H1 (cell line): ENCODE results near the gene ADRA2B. TPM values are rescaled to one million over a fixed set of nuclear protein-coding genes. Genes with fewer than 3 reads are reported as not detected.

Source experiments
- CTCF ChIA-PET: fragments of 300-600 bp; sonication (Branson Sonifier 250); formaldehyde crosslinking; loops from one replicate; lab custom pipeline; 2021; ENCODE audit not compliant: partially characterized antibody; lab: Charles Lee
- POLR2A ChIA-PET: fragments of 300-600 bp; sonication (Branson Sonifier 250); formaldehyde crosslinking; loops from one replicate; lab custom pipeline; 2021; ENCODE audit warnings: inconsistent platforms; ENCODE audit not compliant: partially characterized antibody; lab: Charles Lee
- DNase-seq, 2 experiments: peaks; one replicate each; pipeline versions ENCODE4 v3.0.0 to v3.0.0-alpha.2; 2010 to 2022; ENCODE audit warnings: low spot score in 2 of 2, low read depth in 1 of 2, mixed read lengths in 1 of 2
- FAIRE-seq: peaks from 2 replicates; lab custom pipeline; 2011; peaks lifted over from hg19 to GRCh38; lab: Jason Lieb, UNC
- H2AFZ ChIP-seq: 2 replicates; pipeline ENCODE4 v1.8.1; 2012; ENCODE audit warnings: low read length, inconsistent platforms
- H2AK5ac ChIP-seq: 2 replicates; pipeline ENCODE4 v1.6.1; 2013; ENCODE audit warnings: low read depth, low read length
- H2BK120ac ChIP-seq: replicated peaks from 2 replicates; pipeline ENCODE3; 2013; ENCODE audit warnings: low read depth, low read length, inconsistent platforms
- H2BK12ac ChIP-seq: 2 replicates; pipeline ENCODE4 v1.6.1; 2013; ENCODE audit warnings: low read depth, low read length
- H2BK15ac ChIP-seq: 2 replicates; pipeline ENCODE4 v1.6.1; 2013; ENCODE audit warnings: low read length
- H2BK20ac ChIP-seq: 2 replicates; pipeline ENCODE4 v1.6.1; 2013; ENCODE audit warnings: low read length
- H2BK5ac ChIP-seq: 2 replicates; pipeline ENCODE4 v1.6.1; 2013; ENCODE audit warnings: low read depth, low read length
- H3K14ac ChIP-seq: 2 replicates; pipeline ENCODE4 v1.6.1; 2013; ENCODE audit warnings: inconsistent platforms; ENCODE audit not compliant: insufficient read length
- H3K18ac ChIP-seq: 2 replicates; pipeline ENCODE4 v1.6.1; 2013; ENCODE audit warnings: low read length; ENCODE audit errors: extremely low read depth
- H3K23ac ChIP-seq: 2 replicates; pipeline ENCODE4 v1.6.1; 2013; ENCODE audit warnings: inconsistent platforms; ENCODE audit not compliant: insufficient read length
- H3K23me2 ChIP-seq: 2 replicates; pipeline ENCODE4 v1.6.1; 2013; ENCODE audit warnings: low read depth, low read length
- H3K27ac ChIP-seq: 2 replicates; pipeline ENCODE4 v1.6.1; 2011; ENCODE audit warnings: low read depth, low read length, inconsistent platforms
- H3K27me3 ChIP-seq, 4 experiments: replicated peaks in 1 of 4; 1 replicate in 1 of 4; 2 replicates in 3 of 4; pipeline versions ENCODE4 v1.6.1 to v1.8.1; 2011 to 2013; ENCODE audit warnings: low read length in 3 of 4, mild to moderate bottlenecking in 3 of 4, inconsistent platforms in 2 of 4, mixed read lengths in 2 of 4, moderate library complexity in 1 of 4; ENCODE audit not compliant: control insufficient read depth in 3 of 4, insufficient read depth in 3 of 4; ENCODE audit errors: extremely low read depth in 1 of 4
- H3K36me3 ChIP-seq, 4 experiments: 2 replicates each; pipeline versions ENCODE4 v1.6.1 to v1.8.1; 2011 to 2013; ENCODE audit warnings: mild to moderate bottlenecking in 4 of 4, low read length in 3 of 4, moderate library complexity in 2 of 4, control low read depth in 1 of 4, inconsistent platforms in 1 of 4; ENCODE audit not compliant: insufficient read depth in 4 of 4, control insufficient read depth in 2 of 4
- H3K4ac ChIP-seq: replicated peaks from 2 replicates; pipeline ENCODE3; 2013; ENCODE audit warnings: low read length, low read depth, mixed read lengths, inconsistent platforms; ENCODE audit not compliant: insufficient read length
- H3K4me1 ChIP-seq, 4 experiments: replicated peaks in 1 of 4; 1 replicate in 1 of 4; 2 replicates in 3 of 4; pipeline versions ENCODE4 v1.6.1 to v1.8.1; 2011 to 2013; ENCODE audit warnings: low read length in 3 of 4, inconsistent platforms in 2 of 4, mixed read lengths in 1 of 4; ENCODE audit not compliant: insufficient read depth in 4 of 4, control insufficient read depth in 3 of 4
- H3K4me2 ChIP-seq, 2 experiments: 2 replicates each; pipeline versions ENCODE4 v1.6.1 to v1.8.1; 2011 to 2013; ENCODE audit warnings: low read depth in 2 of 2, low read length in 2 of 2, control low read depth in 1 of 2, inconsistent platforms in 1 of 2, mild to moderate bottlenecking in 1 of 2; ENCODE audit not compliant: insufficient read depth in 1 of 2
- H3K4me3 ChIP-seq, 4 experiments: fragments of 200-600, 300-600 bp in 1 of 4; sonication (generic), shearing (Covaris generic), sonication (Bioruptor Twin) in 1 of 4; 2 replicates each; pipeline versions ENCODE4 v1.5.1 to v1.8.1; 2011 to 2016; ENCODE audit warnings: low read length in 4 of 4, low read depth in 3 of 4, control low read depth in 2 of 4, inconsistent platforms in 2 of 4, mild to moderate bottlenecking in 2 of 4, mixed read lengths in 1 of 4, moderate library complexity in 1 of 4; ENCODE audit not compliant: insufficient read depth in 2 of 4; ENCODE audit errors: extremely low read depth in 1 of 4
- H3K56ac ChIP-seq: replicated peaks from 2 replicates; pipeline ENCODE3; 2013; ENCODE audit warnings: low read depth, mild to moderate bottlenecking, mixed read lengths, low read length, inconsistent platforms; ENCODE audit not compliant: insufficient read length
- H3K79me1 ChIP-seq: 2 replicates; pipeline ENCODE4 v1.6.1; 2013; ENCODE audit warnings: low read depth, low read length, control low read depth
- H3K79me2 ChIP-seq, 2 experiments: 2 replicates each; pipeline versions ENCODE4 v1.6.1 to v1.8.1; 2012 to 2013; ENCODE audit warnings: low read length in 2 of 2, mild to moderate bottlenecking in 2 of 2, inconsistent platforms in 1 of 2; ENCODE audit not compliant: insufficient read depth in 2 of 2, control insufficient read depth in 1 of 2
- H3K9ac ChIP-seq, 4 experiments: replicated peaks in 1 of 4; 1 replicate in 1 of 4; 2 replicates in 3 of 4; pipeline versions ENCODE4 v1.6.1 to v1.8.1; 2011 to 2013; ENCODE audit warnings: low read depth in 3 of 4, low read length in 3 of 4, control low read depth in 2 of 4, mild to moderate bottlenecking in 2 of 4, moderate library complexity in 2 of 4, inconsistent platforms in 1 of 4; ENCODE audit errors: extremely low read depth in 1 of 4
- H3K9me3 ChIP-seq, 2 experiments: 2 replicates each; pipeline versions ENCODE4 v1.6.1 to v1.8.1; 2012 to 2013; ENCODE audit warnings: mild to moderate bottlenecking in 2 of 2, moderate library complexity in 2 of 2, control low read depth in 1 of 2, inconsistent platforms in 1 of 2, low read depth in 1 of 2, low read length in 1 of 2, mixed read lengths in 1 of 2; ENCODE audit not compliant: insufficient read depth in 2 of 2
- H4K20me1 ChIP-seq, 2 experiments: replicated peaks in 1 of 2; 2 replicates each; pipeline versions ENCODE3 to v1.8.1; 2011 to 2013; ENCODE audit warnings: inconsistent platforms in 2 of 2, low read length in 2 of 2, mild to moderate bottlenecking in 1 of 2; ENCODE audit not compliant: insufficient read depth in 2 of 2, control insufficient read depth in 1 of 2
- H4K5ac ChIP-seq: 2 replicates; pipeline ENCODE4 v1.6.1; 2013; ENCODE audit warnings: low read length, low read depth, mixed read lengths, inconsistent platforms; ENCODE audit not compliant: insufficient read length
- H4K8ac ChIP-seq: 2 replicates; pipeline ENCODE4 v1.8.0; 2013; ENCODE audit warnings: mild to moderate bottlenecking, moderate library complexity, low read length, inconsistent platforms; ENCODE audit not compliant: insufficient read depth; ENCODE audit errors: extremely low read depth
- H4K91ac ChIP-seq: replicated peaks from 2 replicates; pipeline ENCODE3; 2013; ENCODE audit warnings: low read length, mixed read lengths, inconsistent platforms; ENCODE audit not compliant: insufficient read length
- CREB1 ChIP-seq: IDR thresholded peaks from 2 replicates; pipeline ENCODE4 v1.6.1; 2012; ENCODE audit warnings: inconsistent platforms
- EZH2 ChIP-seq: fragments of 200-600 bp; sonication (generic); IDR thresholded peaks from 2 replicates; pipeline ENCODE4 v1.7.1; 2012; ENCODE audit warnings: low read depth, mild to moderate bottlenecking, moderate library complexity, low read length, inconsistent platforms; ENCODE audit not compliant: severe bottlenecking
- RNF2 ChIP-seq: fragments of 200-900, 300-1000 bp; sonication (generic); IDR thresholded peaks from 2 replicates; pipeline ENCODE4 v1.7.1; 2016; ENCODE audit warnings: borderline replicate concordance, low read depth, mild to moderate bottlenecking, antibody characterized with exemption, low read length; ENCODE audit not compliant: poor library complexity, severe bottlenecking; ENCODE audit errors: missing control alignments
- RXRA ChIP-seq: IDR thresholded peaks from 2 replicates; pipeline ENCODE4 v1.6.1; 2011; ENCODE audit warnings: low read depth, mild to moderate bottlenecking, low read length, moderate library complexity; ENCODE audit not compliant: insufficient read depth
- TCF12 ChIP-seq: IDR thresholded peaks from 2 replicates; pipeline ENCODE4 v1.6.1; 2011; ENCODE audit warnings: low read depth, mild to moderate bottlenecking, low read length
- WGBS, 2 experiments: shearing (Covaris generic) in 1 of 2; methylation state at CpG; one replicate each; pipeline versions ENCODE4 v1.1.6 to v1.1.7; 2013 to 2015; ENCODE audit warnings: low lambda C conversion rate in 2 of 2, mixed read lengths in 2 of 2, inconsistent platforms in 1 of 2, low coverage in 1 of 2, missing lambda C conversion rate in 1 of 2; ENCODE audit not compliant: insufficient replicate concordance in 2 of 2, insufficient coverage in 1 of 2, insufficient read length in 1 of 2; ENCODE audit errors: extremely low coverage in 1 of 2, missing lambda C conversion rate in 1 of 2; 5-methylcytosine and 5-hydroxymethylcytosine counted together
- polyA plus RNA-seq, 7 experiments: library from polyadenylated mRNA; depleted of rRNA in 3 of 7; stranded (reverse) in 5 of 7; unstranded in 2 of 7; fragments of >200 nt in 5 of 7; fragments of 200-250 nt in 2 of 7; gene quantifications; 1 replicate in 5 of 7; 2 replicates in 1 of 7; 4 replicates in 1 of 7; pipeline versions ENCODE4 v1.2.1 to v1.2.3, GENCODE V29; 2011 to 2013; ENCODE audit warnings: missing spikeins in 2 of 7, mixed read lengths in 2 of 7
- total RNA-seq: library from RNA; stranded (reverse); fragmentation: NEBNext Ultra II Directional; extraction: Animal tissue kit (Norgen Biotek cat#: 25700); gene quantifications from 2 replicates; pipeline ENCODE4 v1.2.1, GENCODE V29; 2021

ADRA2B gene
- total and polyA plus RNA-seq, 2 of the 8 experiments (the other 6 are each of a cell fraction or from before 2014, with no cell fraction given) = 5.8 to 6.5 TPM

DNA sequence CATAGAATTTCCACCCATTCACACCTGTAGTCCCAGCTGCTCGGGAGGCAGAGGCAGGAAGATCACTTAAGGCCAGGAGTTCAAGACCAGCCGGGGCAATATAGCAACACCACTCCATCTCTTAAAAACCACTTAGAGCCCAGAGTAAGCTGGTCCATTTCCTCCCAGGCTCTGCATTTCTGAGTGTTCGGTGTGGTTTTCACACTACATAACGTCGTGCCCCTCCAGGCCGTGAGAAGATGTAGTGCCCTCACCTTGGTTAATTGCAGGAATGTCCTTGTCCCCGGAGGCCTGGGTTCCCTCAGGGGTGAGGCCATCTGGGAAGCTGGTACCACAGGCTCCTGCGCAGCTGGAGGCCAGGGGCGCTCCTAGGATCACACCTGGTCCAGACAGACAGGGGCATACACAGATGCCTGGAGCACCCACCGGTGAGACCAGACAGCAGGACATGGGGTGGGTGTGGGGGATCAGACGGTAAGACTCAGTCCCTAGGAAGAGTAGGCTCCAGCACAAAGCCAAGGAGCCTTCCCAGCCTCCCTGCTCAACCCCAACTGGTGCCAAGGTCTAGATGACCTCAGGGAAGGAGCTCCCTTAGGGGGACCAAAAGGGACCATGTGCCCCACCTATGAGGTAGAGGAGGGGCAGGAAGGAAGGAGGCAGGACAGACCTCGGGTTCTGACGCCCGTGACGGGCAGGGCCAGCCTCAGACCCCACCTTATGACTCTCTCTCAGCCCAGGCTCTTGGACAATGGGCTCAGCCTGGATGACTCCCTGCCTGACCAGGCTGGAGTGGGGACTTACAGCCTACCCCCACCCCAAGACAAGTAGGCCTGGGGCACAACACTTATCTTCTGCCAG is 21.2 kb upstream of the ADRA2B start:
- no peak overlapping the region for H2BK120ac ChIP-seq
- no peak overlapping the region for H3K14ac ChIP-seq
- H3K79me2 ChIP-seq = no peaks in the 10 kb centered on the region
- H4K5ac ChIP-seq = no peak overlapping the region
- CTCF ChIA-PET = interaction anchor here (0.8 to 13.4 kb wide), 23 partner anchors 11 to 145 kb away, joined by 3 to 155 read pairs (median 8); partner anchors contain the start of gene ANKRD36C
- 0 out of 2 replicates have a peak overlapping the region, but pooled peaks have one; percentile 39 for H2BK5ac ChIP-seq
- H3K27me3 ChIP-seq = no peaks in the 10 kb centered on the region; a peak in 1 of 7 replicates
- no peaks in the 10 kb centered on the region for H3K79me1 ChIP-seq
- 0 out of 4 replicates have a peak overlapping the region, but pooled peaks have one; percentile 0 to 52 for H3K4me2 ChIP-seq
- no peak overlapping the region for H3K27ac ChIP-seq
- no peak overlapping the region for H4K8ac ChIP-seq
- H3K4me1 ChIP-seq = peaks cover 0 to 13% (median 6%) of the 10 kb centered on the region in 4 experiments; a peak in 5 of 7 replicates
- H4K20me1 ChIP-seq = no peaks in the 10 kb centered on the region
- peak overlapping the region in 1 of 4 experiments; percentile 39; a peak in 1 of 8 replicates for H3K4me3 ChIP-seq
- H2AFZ ChIP-seq = no peak overlapping the region
- H2BK12ac ChIP-seq = peak overlapping the region; percentile 50; the same call in 1 of the 2 replicates
- POLR2A ChIA-PET = interaction anchor here (0.9 to 2.1 kb wide), 2 partner anchors 39 to 45 kb away, joined by 3 to 11 read pairs; no protein-coding TSS in a partner anchor
- peak overlapping the region; percentile 23 for H4K91ac ChIP-seq
- no peak overlapping the region for H3K4ac ChIP-seq
- FAIRE-seq = no peak
- no peak overlapping the region for H3K9ac ChIP-seq
- TF ChIP-seq CREB1 (no peak), RXRA (no peak), RNF2 (no peak), TCF12 (no peak), EZH2 (no peak)
- H2AK5ac ChIP-seq = no peak overlapping the region
- H3K18ac ChIP-seq = no peak overlapping the region
- no peaks in the 10 kb centered on the region for H3K36me3 ChIP-seq
- 86% methylated on average over 11 of the region's 15 CpGs; no CpG with 5 or more reads in 1 of the 2 experiments for WGBS, 2 experiments
- H2BK15ac ChIP-seq = peak overlapping the region; percentile 12
- H3K23ac ChIP-seq = no peak overlapping the region
- H2BK20ac ChIP-seq = peak overlapping the region; percentile 18; the same call in 1 of the 2 replicates
- DNase-seq = no peak
- no peaks in the 10 kb centered on the region for H3K23me2 ChIP-seq
- H3K9me3 ChIP-seq = no peaks in the 10 kb centered on the region
- H3K56ac ChIP-seq = no peak overlapping the region
